SH-SY5Y (cell line): ENCODE measurements around the gene SOS2.

Experiments
- GATA2 ChIP-seq: IDR thresholded peaks from 2 replicates; pipeline ENCODE4 v1.6.1; 2011; ENCODE audit warnings: mild to moderate bottlenecking, low read depth, low read length
- GATA3 ChIP-seq: IDR thresholded peaks from 2 replicates; pipeline ENCODE4 v1.6.1; 2011; ENCODE audit warnings: low read depth, mild to moderate bottlenecking, low read length, moderate library complexity

- TF ChIP-seq GATA3 (no peak), GATA2 (no peak)
These were observed 17.9 kb upstream of the SOS2 start for GRCh38 chr14:50249136-50249775.
